Upper lobe of left lung (tissue), 6 donors: ENCODE results near the gene ADNP. TPM values are rescaled to one million over a fixed set of nuclear protein-coding genes. Genes with fewer than 3 reads are reported as not detected.

ENCODE experiments used
- ATAC-seq, 2 donors: fragments of 200-7000 bp; cut with Tn5 transposase; one replicate each; pipeline ENCODE4 v1.9.1; 2022; ENCODE audit warnings: mild to moderate bottlenecking in 2 of 2, moderate library complexity in 2 of 2; ENCODE audit not compliant: low FRiP score in 2 of 2
- DNase-seq, 2 donors: peaks; one replicate each; pipeline ENCODE4 v3.0.0-alpha.2; 2019 to 2020
- H3K27ac ChIP-seq, 4 donors: fragments of 200-600 bp; sonication (generic); one replicate each; pipeline ENCODE4 v1.5.1; 2016 to 2019
- H3K27me3 ChIP-seq, 4 donors: fragments of 200-600 bp; sonication (generic); one replicate each; pipeline ENCODE4 v1.5.1; 2017 to 2019
- H3K36me3 ChIP-seq, 4 donors: fragments of 200-600 bp; sonication (generic); one replicate each; pipeline ENCODE4 v1.5.1; 2016 to 2019
- H3K4me1 ChIP-seq, 4 donors: fragments of 200-600 bp; sonication (generic); one replicate each; pipeline ENCODE4 v1.5.1; 2018 to 2019
- H3K4me3 ChIP-seq, 4 donors: fragments of 200-600 bp; sonication (generic); one replicate each; pipeline ENCODE4 v1.5.1; 2017 to 2019; ENCODE audit warnings: mild to moderate bottlenecking in 2 of 4, moderate library complexity in 1 of 4
- H3K9me3 ChIP-seq, 4 donors: fragments of 200-600 bp; sonication (generic); one replicate each; pipeline ENCODE4 v1.5.1; 2018 to 2019
- CTCF ChIP-seq, 6 experiments: fragments of 450-650 bp in 4 of 6; fragments of 200-600 bp in 2 of 6; sonication (generic) in 2 of 6; IDR thresholded peaks; one replicate each; pipeline ENCODE4 v1.5.1; 2016 to 2019; ENCODE audit warnings: antibody characterized with exemption in 6 of 6
- EP300 ChIP-seq, 4 donors: sonication (generic); formaldehyde crosslinking; IDR thresholded peaks; one replicate each; pipeline ENCODE4 v1.5.1; 2017; ENCODE audit warnings: antibody characterized with exemption in 4 of 4, control low read depth in 2 of 4
- POLR2A ChIP-seq, 4 donors: fragments of 450-650 bp; IDR thresholded peaks; one replicate each; pipeline ENCODE4 v1.5.1; 2016 to 2017; ENCODE audit warnings: antibody characterized with exemption in 4 of 4, mild to moderate bottlenecking in 2 of 4
- POLR2AphosphoS5 ChIP-seq, 2 donors: sonication (generic); formaldehyde crosslinking; IDR thresholded peaks; one replicate each; pipeline ENCODE4 v1.5.1; 2017; ENCODE audit warnings: antibody characterized with exemption in 2 of 2
- WGBS, 2 donors: methylation state at CpG; one replicate each; pipeline ENCODE4 v1.1.5; 2017 to 2018; 5-methylcytosine and 5-hydroxymethylcytosine counted together
- total RNA-seq, 6 donors: library from RNA; depleted of rRNA in 4 of 6; stranded (reverse); fragments of >200 nt in 4 of 6; gene quantifications; one replicate each; pipeline versions ENCODE4 v1.1.0 to v1.2.1, GENCODE V29; 2016 to 2021
- donor health status: DM: no; HTN: no; CAD: no; lungs with moderate emphysema.
- donor health status: DM: no; HTN: yes; CAD: no; lungs with severe emphysema.

The ADNP gene
- total RNA-seq, 6 donors from 2014 or later: 27.3 to 72.6 (median 45.0) TPM

- no peaks in the 10 kb centered on the region for H3K9me3 ChIP-seq
- ATAC-seq (peak in 1 of 2 donors; percentile 8), DNase-seq (no peak)
- no peak overlapping the region for H3K4me3 ChIP-seq
- TF ChIP-seq POLR2AphosphoS5 (IDR thresholded peaks at IDR 0.05) (no peak), CTCF (IDR thresholded peaks at IDR 0.05) (no peak), POLR2A (IDR thresholded peaks at IDR 0.05) (no peak), EP300 (IDR thresholded peaks at IDR 0.05) (no peak)
- WGBS, 2 donors: 64 to 71% methylated on average over 20 to 23 of the region's 23 CpGs
- no peaks in the 10 kb centered on the region for H3K36me3 ChIP-seq
- no peaks in the 10 kb centered on the region for H3K27me3 ChIP-seq
- H3K27ac ChIP-seq: no peak overlapping the region
- H3K4me1 ChIP-seq: no peaks in the 10 kb centered on the region
Observed at GRCh38 chr20:50855498-50856474, 75.5 kb downstream of the ADNP start.

- Histone ChIP-seq H3K9me3 (no peaks in the 10 kb centered on the region), H3K36me3 (no peaks in the 10 kb centered on the region), H3K4me1 (no peaks in the 10 kb centered on the region), H3K27me3 (no peaks in the 10 kb centered on the region), H3K4me3 (no peak overlapping the region), H3K27ac (no peak overlapping the region)
- ATAC-seq (no peak), DNase-seq (peak in 1 of 2 donors; percentile 52)
- 86 to 89% methylated on average over 12 to 17 of the region's 18 CpGs for WGBS, 2 donors
- TF ChIP-seq EP300 (IDR thresholded peaks at IDR 0.05) (no peak), POLR2A (IDR thresholded peaks at IDR 0.05) (no peak)
Observed at GRCh38 chr20:50854506-50855249, 76.6 kb downstream of the ADNP start.

DNA sequence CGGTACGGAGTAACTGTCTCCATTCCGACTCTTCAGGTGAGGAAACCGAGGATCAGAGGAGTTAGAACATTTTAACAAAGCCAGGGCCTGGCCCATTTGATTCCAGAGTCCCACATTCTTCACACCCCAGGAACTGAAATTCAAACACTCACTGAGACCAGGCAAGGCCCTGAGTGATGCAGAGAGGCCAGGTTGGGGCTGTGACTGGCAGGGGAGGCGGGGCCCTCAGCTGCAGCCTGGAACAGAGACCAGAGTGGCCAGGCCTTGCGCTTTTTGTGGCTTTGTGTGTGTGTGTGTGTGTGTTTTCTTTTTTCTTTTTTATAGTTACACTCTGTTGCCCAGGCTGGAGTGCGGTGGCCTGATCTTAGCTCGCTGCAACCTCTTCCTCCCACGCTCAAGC, 79.2 kb downstream of the ADNP start:
- Histone ChIP-seq H3K27ac (no peak overlapping the region), H3K36me3 (no peaks in the 10 kb centered on the region), H3K4me1 (peaks cover 3 to 14% (median 11%) of the 10 kb centered on the region in 4 donors), H3K4me3 (no peak overlapping the region), H3K9me3 (no peaks in the 10 kb centered on the region), H3K27me3 (no peaks in the 10 kb centered on the region)
- DNase-seq: no peak
- TF ChIP-seq EP300 (IDR thresholded peaks at IDR 0.05) (no peak), CTCF (IDR thresholded peaks at IDR 0.05) (no peak), POLR2AphosphoS5 (IDR thresholded peaks at IDR 0.05) (no peak), POLR2A (IDR thresholded peaks at IDR 0.05) (no peak)
- ATAC-seq: no peak
- WGBS, 2 donors: 93 to 96% methylated on average over 9 of the region's 9 CpGs

GRCh38 chr20:50850721-50851286, 80.4 kb downstream of the ADNP start:
- DNase-seq: peak in 1 of 2 donors; percentile 43
- 48% methylated on average over 9 of the region's 13 CpGs; no CpG with 5 or more reads in 1 of the 2 donors for WGBS, 2 donors
- no peak overlapping the region for H3K27ac ChIP-seq
- no peaks in the 10 kb centered on the region for H3K9me3 ChIP-seq
- H3K36me3 ChIP-seq: no peaks in the 10 kb centered on the region
- no peaks in the 10 kb centered on the region for H3K27me3 ChIP-seq
- TF ChIP-seq POLR2A (IDR thresholded peaks at IDR 0.05) (no peak), EP300 (IDR thresholded peaks at IDR 0.05) (no peak), POLR2AphosphoS5 (IDR thresholded peaks at IDR 0.05) (no peak), CTCF (IDR thresholded peaks at IDR 0.05) (no peak)
- ATAC-seq: no peak
- H3K4me3 ChIP-seq: no peak overlapping the region
- H3K4me1 ChIP-seq: peaks cover 3 to 14% (median 11%) of the 10 kb centered on the region in 4 donors
